Spinal cord (tissue), 4 donors: ENCODE measurements around the gene GHDC. TPM values are rescaled to one million over a fixed set of nuclear protein-coding genes. Genes with fewer than 3 reads are reported as not detected.

Experiments used
- polyA plus RNA-seq, 2 donors: library from polyadenylated mRNA; unstranded; fragments of 120-200 nt; gene quantifications; one replicate each; pipeline ENCODE4 v1.2.1, GENCODE V29; 2013; ENCODE audit not compliant: insufficient read length in 2 of 2
- total RNA-seq, 2 donors: library from RNA; depleted of rRNA in 1 of 2; stranded (reverse); fragments of 120-200 nt in 1 of 2; fragments of >200 nt in 1 of 2; gene quantifications; one replicate each; pipeline versions ENCODE4 v1.2.3 to v1.2.4, GENCODE V29; 2013 to 2014

The GHDC gene
- total and polyA plus RNA-seq, 4 donors: 7.1 to 16.0 (median 13.2) TPM

Other genes starting within 250 kb of the GHDC start
- gene CNP, start 227.7 kb downstream of the GHDC start, total RNA-seq: 100 to 1,000 TPM; 277 to 654 TPM
- 1,000 to 10,000 TPM in 1 of 2 donors, 100 to 1,000 TPM in 1; 918 to 1,008 TPM for gene CNP, start 227.7 kb downstream of the GHDC start, polyA plus RNA-seq
- gene DNAJC7, start 177.1 kb downstream of the GHDC start, total RNA-seq: 10 to 100 TPM; 87.3 to 87.6 TPM
- gene DNAJC7, start 177.1 kb downstream of the GHDC start, polyA plus RNA-seq: 100 to 1,000 TPM; 128 to 133 TPM
- 10 to 100 TPM; 24.7 to 55.8 TPM for gene NKIRAS2, start 174.4 kb downstream of the GHDC start, total RNA-seq
- 10 to 100 TPM; 75.8 to 79.6 TPM for gene NKIRAS2, start 174.4 kb downstream of the GHDC start, polyA plus RNA-seq
- gene C17orf113, start 143.9 kb downstream of the GHDC start, total RNA-seq: 1 to 10 TPM; 3.0 to 3.1 TPM
- 1 to 10 TPM; 3.4 to 4.5 TPM for gene C17orf113, start 143.9 kb downstream of the GHDC start, polyA plus RNA-seq
- gene ZNF385C, start 96.0 kb downstream of the GHDC start, total RNA-seq: 1 to 10 TPM in 1 of 2 donors, under 1 TPM in 1; 0.50 to 3.3 TPM
- gene ZNF385C, start 96.0 kb downstream of the GHDC start, polyA plus RNA-seq: 1 to 10 TPM; 4.4 to 7.3 TPM
- 10 to 100 TPM in 1 of 2 donors, 1 to 10 TPM in 1; 6.7 to 19.7 TPM for gene DHX58, start 81.8 kb downstream of the GHDC start, total RNA-seq
- gene DHX58, start 81.8 kb downstream of the GHDC start, polyA plus RNA-seq: 1 to 10 TPM; 7.6 to 10.0 TPM
- 10 to 100 TPM; 19.3 to 30.5 TPM for gene KAT2A, start 73.1 kb downstream of the GHDC start, total RNA-seq
- gene KAT2A, start 73.1 kb downstream of the GHDC start, polyA plus RNA-seq: 100 to 1,000 TPM; 103 to 120 TPM
- gene HSPB9, start 71.7 kb downstream of the GHDC start, total RNA-seq: under 1 TPM; 0.10 to 0.11 TPM
- under 1 TPM; 0.30 to 0.51 TPM for gene HSPB9, start 71.7 kb downstream of the GHDC start, polyA plus RNA-seq
- 10 to 100 TPM; 61.0 to 95.7 TPM for gene RAB5C, start 39.5 kb downstream of the GHDC start, total RNA-seq
- gene RAB5C, start 39.5 kb downstream of the GHDC start, polyA plus RNA-seq: 100 to 1,000 TPM; 187 to 189 TPM
- under 1 TPM; 0.30 to 0.33 TPM for gene KCNH4, start 13.4 kb downstream of the GHDC start, total RNA-seq
- gene KCNH4, start 13.4 kb downstream of the GHDC start, polyA plus RNA-seq: 1 to 10 TPM; 1.2 to 2.1 TPM
- gene HCRT, start 9.0 kb downstream of the GHDC start, total RNA-seq: not detected
- gene HCRT, start 9.0 kb downstream of the GHDC start, polyA plus RNA-seq: not detected
- gene STAT5B, start 81.9 kb upstream of the GHDC start, total RNA-seq: 10 to 100 TPM; 27.2 to 29.1 TPM
- gene STAT5B, start 81.9 kb upstream of the GHDC start, polyA plus RNA-seq: 10 to 100 TPM; 34.9 to 44.1 TPM
- 1 to 10 TPM; 8.3 to 8.5 TPM for gene STAT5A, start 94.0 kb upstream of the GHDC start, total RNA-seq
- 1 to 10 TPM; 4.3 to 6.7 TPM for gene STAT5A, start 94.0 kb upstream of the GHDC start, polyA plus RNA-seq
- 10 to 100 TPM; 77.6 to 97.5 TPM for gene STAT3, start 193.9 kb upstream of the GHDC start, total RNA-seq
- gene STAT3, start 193.9 kb upstream of the GHDC start, polyA plus RNA-seq: 10 to 100 TPM; 74.1 to 74.5 TPM
- gene CAVIN1, start 228.8 kb upstream of the GHDC start, total RNA-seq: 100 to 1,000 TPM in 1 of 2 donors, 10 to 100 TPM in 1; 60.5 to 151 TPM
- gene CAVIN1, start 228.8 kb upstream of the GHDC start, polyA plus RNA-seq: 10 to 100 TPM; 30.9 to 57.1 TPM